Measurements from ENCODE around the gene MYOZ2.

The MYOZ2 gene

DNA sequence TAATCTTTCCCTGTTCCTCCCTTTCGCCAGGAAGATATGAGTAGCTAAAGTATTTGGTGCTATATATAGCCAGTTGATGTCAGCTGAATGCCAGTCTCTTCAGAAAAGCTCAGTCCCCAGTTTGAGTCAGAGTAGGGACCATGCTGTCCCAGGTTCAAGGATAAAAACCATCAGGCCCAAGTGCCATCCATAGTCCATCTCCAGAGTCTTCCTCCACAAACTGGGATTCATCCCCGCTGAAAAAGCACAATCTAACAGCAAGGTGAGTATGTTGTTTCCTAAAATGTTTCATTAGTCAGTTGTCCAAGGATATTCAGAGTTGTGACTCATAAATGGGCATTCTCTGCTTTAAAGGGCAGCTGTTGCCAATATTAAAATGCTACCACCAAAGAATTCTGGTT is at the start of gene MYOZ2:
MYOZ2 (plus strand) TSS at position 112 of the 401 bp plus-strand sequence. CDS start 694 bp downstream, outside the sequence.
- H3K4me3 Mint-ChIP-seq, result no peak within 1 kb of the TSS
- H3K4me1 Mint-ChIP-seq, result peaks cover 17% of the 10 kb centered on the region
- peaks cover 3% of the 10 kb centered on the region for H3K27me3 Mint-ChIP-seq
- H3K9me3 Mint-ChIP-seq, result no peaks in the 10 kb centered on the region
- no peak for ATAC-seq
- no peak within 1 kb of the TSS for H3K27ac Mint-ChIP-seq
- H3K36me3 Mint-ChIP-seq, result no peaks in the 10 kb centered on the region

DNA sequence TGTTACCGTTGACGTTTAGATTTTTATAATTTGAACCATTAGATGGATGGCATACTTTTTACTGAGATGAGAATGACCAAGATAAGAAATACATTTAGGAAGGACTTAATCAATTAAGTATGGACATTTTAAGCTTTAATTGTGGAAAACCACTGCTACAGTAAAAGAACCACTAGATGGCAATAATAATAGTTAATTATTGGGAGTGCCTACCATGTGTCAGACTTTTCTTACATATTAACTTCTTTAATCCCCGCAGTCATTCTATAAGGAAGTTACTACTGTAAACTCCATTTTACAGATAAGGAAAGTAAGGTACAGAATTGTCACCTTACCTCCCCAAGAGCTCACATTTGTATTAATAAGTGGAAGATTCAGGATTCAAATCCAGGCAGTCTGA is 48.5 kb upstream of the MYOZ2 start:
- no peak overlapping the region for H3K27ac Mint-ChIP-seq
- H3K4me1 Mint-ChIP-seq, result peaks cover 9% of the 10 kb centered on the region
- H3K27me3 Mint-ChIP-seq, result peaks cover 7% of the 10 kb centered on the region
- H3K9me3 Mint-ChIP-seq, result peaks cover 3% of the 10 kb centered on the region
- ATAC-seq, result no peak
- H3K36me3 Mint-ChIP-seq, result no peaks in the 10 kb centered on the region
- H3K4me3 Mint-ChIP-seq, result no peak overlapping the region

DNA sequence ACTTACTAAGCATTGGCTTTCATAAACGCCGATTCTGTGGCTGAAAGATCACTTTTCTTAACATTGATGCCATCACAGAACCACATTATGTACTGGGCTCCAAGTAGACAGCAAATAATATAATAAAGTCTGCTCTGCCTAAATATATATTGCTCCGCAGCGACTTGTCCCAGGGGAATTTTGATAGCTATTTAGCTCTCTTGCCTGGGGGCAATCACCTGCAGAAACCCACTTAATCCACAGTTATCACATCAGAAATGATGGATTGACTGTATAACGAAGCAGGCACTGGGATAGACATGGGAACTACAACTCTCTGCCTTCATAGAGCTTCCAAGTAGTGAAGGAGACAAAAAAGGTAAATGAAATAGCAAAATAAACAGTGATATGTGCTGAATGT is 48.0 kb upstream of the MYOZ2 start:
- Mint-ChIP-seq H3K4me1 (peaks cover 9% of the 10 kb centered on the region), H3K27ac (no peak overlapping the region), H3K4me3 (no peak overlapping the region), H3K36me3 (no peaks in the 10 kb centered on the region), H3K9me3 (peaks cover 3% of the 10 kb centered on the region), H3K27me3 (peaks cover 10% of the 10 kb centered on the region)
- no peak for ATAC-seq

DNA sequence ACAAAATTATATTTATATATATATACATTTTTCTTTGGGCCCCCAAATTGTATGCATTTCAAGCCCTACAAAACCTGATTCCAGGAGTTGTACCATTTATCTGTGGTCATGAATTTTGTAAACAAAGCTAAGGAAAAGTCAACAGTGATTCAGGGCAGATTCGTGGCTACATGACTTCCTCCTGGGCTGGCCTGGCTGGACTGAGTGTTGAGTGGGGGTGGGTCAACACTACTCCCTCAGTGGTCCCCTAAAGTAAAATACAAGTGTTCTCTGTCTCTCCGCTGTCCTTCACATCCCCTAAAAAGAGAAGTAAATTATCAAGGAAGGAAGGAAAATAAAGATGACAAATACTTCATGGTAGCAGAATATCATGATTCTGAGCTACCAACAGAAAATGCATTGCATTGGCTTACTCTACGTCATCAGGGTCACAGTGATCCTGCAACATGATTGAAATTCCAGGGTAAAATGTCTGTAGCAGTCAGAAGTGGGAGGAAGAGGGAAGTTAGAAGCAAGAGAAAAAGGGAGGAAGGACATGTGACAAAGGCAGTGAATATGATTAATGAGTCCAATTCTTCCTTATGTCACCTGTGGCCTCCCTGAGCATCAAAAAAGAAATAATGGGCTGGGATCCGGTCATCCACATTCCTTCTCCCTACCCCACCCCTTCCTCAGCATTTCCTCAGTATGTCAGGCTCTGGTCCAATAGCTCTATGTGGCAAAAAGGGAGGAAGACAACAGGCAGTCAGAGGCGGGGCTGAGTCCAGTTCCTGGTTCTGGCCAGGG is 42.4 kb upstream of the MYOZ2 start:
- Mint-ChIP-seq H3K27me3 (peaks cover 10% of the 10 kb centered on the region), H3K36me3 (no peaks in the 10 kb centered on the region), H3K4me3 (no peak overlapping the region), H3K9me3 (no peaks in the 10 kb centered on the region), H3K27ac (no peak overlapping the region), H3K4me1 (peaks cover 16% of the 10 kb centered on the region)
- no peak for ATAC-seq

DNA sequence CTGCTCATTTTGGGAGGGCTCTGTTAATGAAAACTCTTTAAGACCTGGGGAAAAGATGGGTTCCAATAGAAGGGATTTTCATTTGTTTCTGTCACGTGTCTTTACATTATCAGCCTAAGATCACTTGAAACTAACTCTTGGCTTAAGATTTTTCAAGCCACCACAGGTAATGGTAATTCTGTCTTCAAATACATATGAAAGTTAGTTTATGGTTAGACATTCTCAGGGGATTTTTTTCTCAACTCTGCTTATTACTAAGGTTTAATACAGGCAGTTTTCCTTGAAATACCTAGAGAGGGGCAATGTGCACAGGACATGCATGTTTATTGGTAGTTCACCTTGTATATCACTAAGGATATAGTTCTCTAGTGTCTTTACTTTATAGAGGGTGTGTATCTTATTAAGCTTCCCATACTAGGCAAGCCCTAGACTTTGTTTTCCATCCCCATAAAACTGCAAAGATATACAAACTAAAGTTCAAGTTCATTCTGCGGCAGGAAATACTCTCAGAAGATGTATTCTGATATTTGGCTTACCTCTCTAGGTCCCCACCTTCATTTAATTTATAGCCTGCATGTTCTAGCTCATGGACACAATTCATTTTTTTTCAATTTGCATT is 38.2 kb upstream of the MYOZ2 start:
- Mint-ChIP-seq H3K4me3 (no peak overlapping the region), H3K9me3 (no peaks in the 10 kb centered on the region), H3K36me3 (no peaks in the 10 kb centered on the region), H3K27me3 (peaks cover 20% of the 10 kb centered on the region), H3K4me1 (peaks cover 16% of the 10 kb centered on the region), H3K27ac (peak overlapping the region; percentile 74)
- ATAC-seq, result no peak

DNA sequence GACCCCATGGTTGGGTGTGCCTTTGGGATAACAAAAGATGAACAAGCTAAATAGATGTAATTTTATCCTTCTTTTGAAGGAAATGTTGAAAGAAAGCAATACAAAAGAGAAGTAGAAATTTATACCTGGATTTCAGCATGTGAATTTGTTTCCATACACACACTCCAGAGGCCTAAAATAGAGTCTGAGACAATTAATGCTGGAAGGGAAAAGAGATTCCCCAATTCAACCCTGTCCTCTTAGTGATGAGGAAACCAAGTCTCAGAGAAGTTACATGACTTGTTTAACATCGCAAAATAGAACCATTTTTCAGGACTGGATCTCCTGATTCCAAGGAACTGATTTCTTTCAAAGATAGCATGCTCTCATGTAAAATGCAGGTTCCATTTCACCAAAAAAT is 37.3 kb upstream of the MYOZ2 start:
- no peak overlapping the region for H3K27ac Mint-ChIP-seq
- ATAC-seq, result no peak
- H3K36me3 Mint-ChIP-seq, result no peaks in the 10 kb centered on the region
- peaks cover 16% of the 10 kb centered on the region for H3K4me1 Mint-ChIP-seq
- no peak overlapping the region for H3K4me3 Mint-ChIP-seq
- H3K9me3 Mint-ChIP-seq, result no peaks in the 10 kb centered on the region
- peaks cover 19% of the 10 kb centered on the region for H3K27me3 Mint-ChIP-seq

DNA sequence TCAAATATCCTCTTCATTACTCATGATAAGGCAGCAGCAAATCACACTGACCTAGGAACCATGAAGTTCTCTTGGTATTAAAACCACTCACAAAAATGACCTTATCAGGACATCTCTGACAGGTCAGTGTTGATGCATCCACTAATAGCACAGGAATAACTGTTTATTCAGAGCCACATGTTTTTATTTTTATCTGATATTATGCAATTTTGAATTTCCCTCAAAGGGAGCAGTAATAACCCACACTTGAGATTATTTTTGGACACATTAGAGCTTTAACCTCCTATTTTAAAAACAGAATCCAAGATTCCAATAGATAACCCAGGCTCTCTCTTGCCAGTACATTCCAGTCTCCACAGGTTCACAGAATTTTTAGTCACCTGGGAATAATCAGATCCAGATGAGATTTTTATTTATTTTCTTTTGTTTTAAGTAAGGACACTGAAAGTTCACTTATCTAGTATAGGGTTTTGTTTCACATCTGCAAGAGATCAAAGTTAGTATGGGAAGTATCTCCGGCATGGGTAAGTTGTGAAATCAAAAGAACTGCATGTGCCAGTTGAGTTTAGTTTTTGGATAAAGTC is 36.3 kb upstream of the MYOZ2 start:
- Mint-ChIP-seq H3K27ac (no peak overlapping the region), H3K4me3 (no peak overlapping the region), H3K4me1 (peaks cover 16% of the 10 kb centered on the region), H3K36me3 (no peaks in the 10 kb centered on the region), H3K9me3 (no peaks in the 10 kb centered on the region), H3K27me3 (peaks cover 19% of the 10 kb centered on the region)
- ATAC-seq, result no peak

DNA sequence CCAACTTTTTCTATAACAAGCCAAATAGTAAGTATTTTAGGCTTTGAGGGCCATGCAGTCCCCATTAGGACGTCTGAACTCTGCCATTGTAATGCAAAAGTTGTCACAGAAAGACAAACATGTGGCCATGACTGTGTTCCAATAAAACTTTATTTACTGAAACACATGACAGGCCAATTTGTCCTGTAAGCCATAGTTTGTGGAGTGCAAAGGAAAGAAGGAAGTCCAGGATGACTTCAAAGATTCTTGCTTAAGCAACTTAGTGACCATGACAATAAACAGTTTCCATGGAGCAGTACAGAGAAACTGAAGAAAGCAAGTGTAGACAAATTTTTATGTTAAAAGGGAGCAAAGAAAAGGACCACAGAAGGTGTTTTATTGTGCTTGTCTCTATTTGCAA is 35.0 kb upstream of the MYOZ2 start:
- Mint-ChIP-seq H3K27ac (no peak overlapping the region), H3K36me3 (no peaks in the 10 kb centered on the region), H3K4me3 (no peak overlapping the region), H3K27me3 (peaks cover 19% of the 10 kb centered on the region), H3K4me1 (peaks cover 11% of the 10 kb centered on the region), H3K9me3 (no peaks in the 10 kb centered on the region)
- no peak for ATAC-seq

DNA sequence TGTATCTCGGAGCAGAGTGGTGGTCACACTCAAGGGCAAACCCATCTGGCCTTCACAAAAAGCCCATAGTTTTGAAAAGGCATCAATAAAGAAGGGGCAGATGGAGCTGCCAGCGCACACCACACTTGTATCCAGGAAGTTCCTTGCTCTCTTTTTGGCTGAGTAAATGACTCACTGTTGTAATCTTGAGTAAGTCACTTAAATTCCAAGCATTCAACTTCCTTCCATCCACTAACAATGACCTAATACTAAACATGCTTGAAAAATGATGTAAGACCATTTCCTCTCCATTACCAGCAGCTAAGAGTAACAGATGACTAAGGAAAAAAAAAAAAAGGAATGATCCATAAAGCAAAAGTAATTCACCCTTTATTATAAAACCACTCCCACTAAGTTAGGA is 32.4 kb upstream of the MYOZ2 start:
- Mint-ChIP-seq H3K9me3 (no peaks in the 10 kb centered on the region), H3K4me1 (no peaks in the 10 kb centered on the region), H3K36me3 (no peaks in the 10 kb centered on the region), H3K27ac (no peak overlapping the region), H3K27me3 (peaks cover 19% of the 10 kb centered on the region), H3K4me3 (no peak overlapping the region)
- ATAC-seq, result no peak

DNA sequence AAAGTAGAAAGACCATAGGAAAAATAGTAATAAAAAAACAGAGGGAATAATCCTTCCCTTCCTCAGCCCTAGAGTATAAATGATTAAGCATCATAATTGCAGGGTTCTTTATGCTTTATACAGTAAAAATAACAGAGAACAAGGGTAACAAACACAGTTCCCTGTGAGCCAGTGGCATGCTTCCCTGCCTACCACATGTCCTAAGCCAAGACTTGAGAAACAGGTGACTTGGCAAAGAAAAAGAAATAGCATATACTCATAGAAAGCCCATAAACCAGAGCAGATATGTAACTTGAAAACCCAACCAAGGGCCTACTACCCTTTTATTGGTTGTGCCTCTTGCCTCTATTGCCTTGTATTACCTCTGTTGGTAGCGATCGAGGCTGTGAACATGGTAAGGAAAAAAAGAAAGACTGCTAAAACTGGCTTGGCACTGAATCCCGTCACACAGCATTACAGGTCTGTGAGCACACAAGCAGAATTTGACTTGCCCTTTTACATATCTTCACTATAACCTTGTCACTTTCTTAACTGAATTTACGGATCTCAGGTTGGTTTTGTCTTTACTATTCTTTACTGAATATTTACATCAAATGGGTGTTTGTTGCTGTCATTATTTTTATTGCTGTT is 30.9 kb upstream of the MYOZ2 start:
- no peak for ATAC-seq
- H3K4me3 Mint-ChIP-seq, result no peak overlapping the region
- no peak overlapping the region for H3K27ac Mint-ChIP-seq
- no peaks in the 10 kb centered on the region for H3K9me3 Mint-ChIP-seq
- H3K4me1 Mint-ChIP-seq, result no peaks in the 10 kb centered on the region
- peaks cover 19% of the 10 kb centered on the region for H3K27me3 Mint-ChIP-seq
- H3K36me3 Mint-ChIP-seq, result no peaks in the 10 kb centered on the region

DNA sequence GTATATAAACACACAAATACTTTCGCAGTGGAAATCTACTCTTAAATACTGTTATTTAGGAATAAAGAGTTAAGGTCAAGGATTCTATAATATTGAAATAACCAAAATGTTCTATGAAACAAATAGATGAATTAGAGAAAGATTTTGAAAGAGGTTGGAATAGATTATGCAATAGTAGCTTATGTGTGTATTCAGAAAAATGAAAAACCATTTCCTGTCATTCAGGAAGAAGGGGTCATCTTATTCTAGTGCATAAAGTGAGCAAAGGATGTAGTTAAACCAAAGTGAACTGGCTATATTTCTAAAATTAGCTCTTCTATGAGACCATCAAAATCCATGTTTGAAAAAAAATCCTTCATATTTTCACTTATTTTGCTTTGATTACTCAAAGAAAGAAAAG is 30.0 kb upstream of the MYOZ2 start:
- Mint-ChIP-seq H3K9me3 (no peaks in the 10 kb centered on the region), H3K4me1 (no peaks in the 10 kb centered on the region), H3K36me3 (no peaks in the 10 kb centered on the region), H3K27me3 (peaks cover 15% of the 10 kb centered on the region), H3K4me3 (no peak overlapping the region), H3K27ac (no peak overlapping the region)
- ATAC-seq, result no peak

DNA sequence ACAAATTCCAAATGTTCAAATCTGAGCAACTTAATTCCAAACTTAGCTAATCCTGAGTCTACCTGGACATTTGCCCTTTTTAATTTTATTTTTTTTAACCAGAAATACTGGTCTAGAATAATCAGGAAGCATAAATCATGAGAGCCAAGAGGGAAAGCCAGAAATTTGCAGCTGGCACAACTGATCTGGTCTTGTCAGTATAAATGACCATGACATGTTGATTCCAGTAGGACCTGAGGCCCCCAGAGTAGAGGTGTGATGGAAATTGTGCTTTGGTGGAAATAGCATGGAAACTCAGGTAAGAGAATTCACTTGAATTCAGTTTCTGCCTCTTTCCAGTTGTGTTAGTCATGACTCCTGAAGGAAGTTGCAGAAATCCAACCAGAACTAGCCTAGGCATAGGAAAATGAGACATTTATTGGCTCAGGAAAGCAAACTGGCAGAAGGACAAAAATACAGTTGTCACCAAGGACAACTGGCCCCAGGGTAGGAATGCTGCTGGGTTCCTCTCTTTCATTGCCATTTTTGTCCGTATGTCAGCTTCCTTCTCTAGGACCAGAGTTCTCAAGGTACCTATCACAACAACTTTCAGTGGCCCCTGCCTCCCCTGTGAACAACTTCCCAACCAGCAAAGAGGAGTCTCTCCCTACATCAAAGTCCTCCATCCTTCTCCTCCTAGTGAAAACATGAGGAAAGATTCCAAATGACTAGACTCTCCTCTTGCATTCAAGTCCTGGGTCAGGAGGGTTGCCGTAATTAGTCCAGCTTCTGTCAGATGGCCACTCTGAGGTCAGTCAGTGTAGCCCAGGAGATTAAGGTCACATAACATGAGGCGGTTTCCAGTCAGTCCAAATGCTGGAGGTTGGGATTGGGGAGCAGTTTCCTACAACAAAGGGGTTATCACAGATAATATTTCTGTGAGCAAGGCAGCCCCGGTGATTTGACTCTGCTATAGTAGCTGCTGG is 29.3 kb upstream of the MYOZ2 start:
- H3K4me1 Mint-ChIP-seq, result no peaks in the 10 kb centered on the region
- no peak overlapping the region for H3K4me3 Mint-ChIP-seq
- ATAC-seq, result no peak
- peaks cover 8% of the 10 kb centered on the region for H3K27me3 Mint-ChIP-seq
- H3K27ac Mint-ChIP-seq, result no peak overlapping the region
- no peaks in the 10 kb centered on the region for H3K9me3 Mint-ChIP-seq
- no peaks in the 10 kb centered on the region for H3K36me3 Mint-ChIP-seq

DNA sequence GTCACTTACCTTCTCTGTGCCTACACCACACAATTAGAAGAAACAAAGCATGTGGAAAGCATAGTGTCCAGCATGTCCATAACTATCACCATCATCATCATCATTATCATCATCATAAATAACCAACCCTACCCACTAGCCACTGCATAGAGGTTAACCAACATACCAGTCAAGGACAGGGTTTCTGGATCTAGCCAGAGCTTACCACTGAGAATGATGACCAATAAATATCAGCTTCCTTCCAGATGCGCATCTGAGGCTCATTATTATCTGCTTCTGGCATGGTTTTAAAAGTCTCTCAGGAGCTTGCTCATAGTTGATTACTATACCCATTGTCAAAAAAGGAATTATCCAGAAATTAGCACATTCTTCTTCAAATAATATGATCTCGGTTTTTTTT is 25.5 kb upstream of the MYOZ2 start:
- no peaks in the 10 kb centered on the region for H3K9me3 Mint-ChIP-seq
- H3K27ac Mint-ChIP-seq, result no peak overlapping the region
- H3K4me3 Mint-ChIP-seq, result no peak overlapping the region
- H3K4me1 Mint-ChIP-seq, result no peaks in the 10 kb centered on the region
- no peaks in the 10 kb centered on the region for H3K36me3 Mint-ChIP-seq
- ATAC-seq, result no peak
- H3K27me3 Mint-ChIP-seq, result peaks cover 4% of the 10 kb centered on the region

DNA sequence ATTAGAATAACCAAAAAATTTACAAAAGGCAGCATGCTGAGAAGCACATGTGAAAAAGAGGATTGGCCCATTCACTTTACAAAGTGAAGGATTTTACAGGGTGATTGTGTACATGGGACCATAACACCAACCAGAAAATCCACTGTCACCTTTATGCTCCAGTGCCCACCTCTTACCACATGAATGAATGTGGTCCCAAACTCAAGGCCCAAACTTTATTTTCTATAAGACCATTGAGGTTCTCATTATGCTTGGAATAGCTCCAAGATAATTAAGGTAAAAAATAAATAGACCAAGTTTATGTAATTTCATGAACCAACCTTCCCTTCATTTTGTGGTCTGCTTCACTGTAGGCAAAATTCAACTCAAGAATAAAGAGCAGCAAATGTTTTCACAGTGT is 24.3 kb upstream of the MYOZ2 start:
- H3K4me3 Mint-ChIP-seq, result no peak overlapping the region
- no peaks in the 10 kb centered on the region for H3K9me3 Mint-ChIP-seq
- H3K36me3 Mint-ChIP-seq, result no peaks in the 10 kb centered on the region
- peaks cover 15% of the 10 kb centered on the region for H3K27me3 Mint-ChIP-seq
- ATAC-seq, result no peak
- no peak overlapping the region for H3K27ac Mint-ChIP-seq
- no peaks in the 10 kb centered on the region for H3K4me1 Mint-ChIP-seq
